HT1080 (cell line): Measurements from ENCODE around the gene KRT15. TPM values are rescaled to one million over a fixed set of nuclear protein-coding genes. Genes with fewer than 3 reads are reported as not detected.

Experiments
- DNase-seq: peaks from one replicate; pipeline ENCODE4 v3.0.0-alpha.2; 2015; ENCODE audit warnings: low read depth
- small RNA-seq: library from RNA; depleted of rRNA; stranded (forward); fragments of <200 nt; gene quantifications from one replicate; pipeline ENCODE3, GENCODE V24; 2014
- total RNA-seq: library from RNA; depleted of rRNA; stranded (reverse); fragments of >200 nt; shearing (Covaris generic); gene quantifications from 2 replicates; pipeline ENCODE4 v1.2.3, GENCODE V29; 2014; rRNA removed

The KRT15 gene
- total RNA-seq, 1 experiment from 2014 or later = 10.9 TPM

GRCh38 chr17:41483991-41484826, 34.5 kb downstream of the KRT15 start:
- no peak for DNase-seq

- DNase-seq = no peak
Measured at GRCh38 chr17:41483531-41483930, 35.2 kb downstream of the KRT15 start.

- DNase-seq = no peak
Measured at GRCh38 chr17:41481036-41481435, 37.7 kb downstream of the KRT15 start, which contains the start of gene KRT35. Gene KRT35, minus strand, starts transcription at chr17:41481151. Its CDS starts 54 bp downstream, at chr17:41481097.

- no peak for DNase-seq
Measured at GRCh38 chr17:41480581-41480980, 38.1 kb downstream of the KRT15 start.

- no peak for DNase-seq
Measured at GRCh38 chr17:41480136-41480535, 38.6 kb downstream of the KRT15 start.

- DNase-seq = no peak
Measured at GRCh38 chr17:41478237-41478636, 40.5 kb downstream of the KRT15 start.

GRCh38 chr17:41476866-41477815, 41.5 kb downstream of the KRT15 start:
- no peak for DNase-seq

- no peak for DNase-seq
Measured at GRCh38 chr17:41475421-41475820, 43.3 kb downstream of the KRT15 start.

- DNase-seq = no peak
Measured at GRCh38 chr17:41474863-41475262, 43.8 kb downstream of the KRT15 start.

GRCh38 chr17:41468346-41468745, 50.3 kb downstream of the KRT15 start:
- DNase-seq = no peak

GRCh38 chr17:41467561-41467960, 51.1 kb downstream of the KRT15 start:
- DNase-seq = no peak

- no peak for DNase-seq
Measured at GRCh38 chr17:41466988-41467387, 51.7 kb downstream of the KRT15 start, which contains the start of gene KRT32. Gene KRT32, minus strand, starts transcription at chr17:41467386. Its CDS starts 61 bp downstream, at chr17:41467325.

- peak; percentile 91 for DNase-seq
Measured at GRCh38 chr17:41464682-41465081, 54.0 kb downstream of the KRT15 start.

- DNase-seq = no peak
Measured at GRCh38 chr17:41464173-41464572, 54.5 kb downstream of the KRT15 start.

GRCh38 chr17:41463746-41464145, 54.9 kb downstream of the KRT15 start:
- no peak for DNase-seq

Small RNAs within 50 kb of the gene (small RNA-seq; reads per million reads assigned to genes)
- 1.9 reads per million, percentile 82 among the genes with 10 or more reads in this experiment for gene RNU2-32P

Other genes with a start within 250 kb of the KRT15 start
- gene KRTAP9-7, start 243.2 kb downstream of the KRT15 start, total RNA-seq = not detected in 2 replicates
- not detected in 2 replicates for gene KRTAP29-1, start 216.0 kb downstream of the KRT15 start, total RNA-seq
- gene KRTAP16-1, start 209.6 kb downstream of the KRT15 start, total RNA-seq = not detected in 2 replicates
- not detected in 2 replicates for gene KRTAP17-1, start 203.2 kb downstream of the KRT15 start, total RNA-seq
- not detected in 2 replicates for gene KRT33A, start 168.1 kb downstream of the KRT15 start, total RNA-seq
- gene KRT33B, start 149.1 kb downstream of the KRT15 start, total RNA-seq = not detected in 2 replicates
- 0.80 and 1.2 TPM in 2 replicates for gene KRT34, start 136.6 kb downstream of the KRT15 start, total RNA-seq
- not detected in 2 replicates for gene KRT31, start 121.3 kb downstream of the KRT15 start, total RNA-seq
- gene KRT37, start 94.3 kb downstream of the KRT15 start, total RNA-seq = not detected in 2 replicates
- gene KRT38, start 77.9 kb downstream of the KRT15 start, total RNA-seq = not detected in 2 replicates
- gene KRT32, start 51.5 kb downstream of the KRT15 start, total RNA-seq = not detected in 2 replicates
- not detected in 2 replicates for gene KRT35, start 37.7 kb downstream of the KRT15 start, total RNA-seq
- not detected in 2 replicates for gene KRT36, start 29.0 kb downstream of the KRT15 start, total RNA-seq
- gene KRT13, start 13.3 kb downstream of the KRT15 start, total RNA-seq = not detected in 2 replicates
- 0.13 and 0.72 TPM in 2 replicates for gene KRT19, start 9.4 kb upstream of the KRT15 start, total RNA-seq
- gene KRT9, start 53.2 kb upstream of the KRT15 start, total RNA-seq = not detected in 2 replicates
- 0.05 TPM in 1 of 2 replicates, not detected in the other for gene KRT14, start 68.0 kb upstream of the KRT15 start, total RNA-seq
- not detected in 2 replicates for gene KRT16, start 93.9 kb upstream of the KRT15 start, total RNA-seq
- 0.72 and 1.6 TPM in 2 replicates for gene KRT17, start 105.7 kb upstream of the KRT15 start, total RNA-seq
- gene EIF1, start 170.0 kb upstream of the KRT15 start, total RNA-seq = 78.2 and 312 TPM in 2 replicates
- not detected in 2 replicates for gene GAST, start 193.4 kb upstream of the KRT15 start, total RNA-seq
- gene HAP1, start 215.8 kb upstream of the KRT15 start, total RNA-seq = 0.10 TPM in 1 of 2 replicates, not detected in the other